TTC549 (cell line): ENCODE measurements around the gene BMX.
A peak's percentile ranks its signal among the peaks of the same experiment; 100 is the strongest.

Experiments
- FAIRE-seq: peaks from 2 replicates; lab custom pipeline; 2012; peaks lifted over from hg19 to GRCh38; lab: Jason Lieb, UNC

Gene BMX

GRCh38 chrX:15500497-15500966, at the start of gene BMX:
BMX (plus strand) TSS chrX:15500807; CDS start chrX:15508354, 7,547 bp downstream.
- FAIRE-seq = no peak

- no peak for FAIRE-seq
Measured at GRCh38 chrX:15451913-15452312, 48.7 kb upstream of the BMX start.

DNA sequence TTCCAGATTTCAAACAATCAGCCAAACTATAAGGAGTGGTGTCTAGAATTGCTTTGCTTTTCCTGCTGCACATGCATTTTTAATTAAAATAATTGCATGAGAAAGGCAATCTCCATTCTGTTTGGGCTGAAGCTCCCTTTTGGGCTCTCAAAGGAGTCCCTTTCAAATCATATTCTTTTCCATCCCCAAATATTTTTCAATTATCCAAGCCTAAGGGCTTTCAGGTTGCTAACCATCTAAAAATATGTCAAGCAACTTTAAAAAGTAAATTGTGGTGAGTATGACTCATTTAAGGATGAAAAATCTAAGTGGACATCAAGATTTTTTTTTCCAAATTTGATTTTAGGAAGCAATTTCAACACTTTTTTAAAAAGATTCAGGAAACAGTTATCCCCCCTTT, 35.9 kb upstream of the BMX start:
- FAIRE-seq = no peak

DNA sequence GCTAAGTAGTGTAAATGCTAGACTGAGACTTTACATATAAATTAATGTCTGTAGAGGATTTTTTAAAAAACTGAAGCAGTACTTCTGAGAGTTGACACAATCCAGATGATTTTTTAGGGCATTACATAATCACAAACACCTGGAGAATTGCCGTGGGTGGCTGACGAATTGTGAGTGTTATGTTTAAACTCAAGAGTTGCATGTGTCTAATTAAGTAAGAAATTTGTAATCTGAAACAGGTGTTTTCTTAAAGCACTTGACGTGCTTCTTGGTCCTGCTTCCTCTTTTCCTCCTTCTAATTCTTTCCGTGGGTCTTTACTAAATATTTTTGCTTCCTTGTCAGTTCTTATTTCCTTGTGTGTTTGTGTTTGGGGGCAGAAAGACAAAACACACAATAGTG, 35.3 kb upstream of the BMX start:
- FAIRE-seq = no peak

DNA sequence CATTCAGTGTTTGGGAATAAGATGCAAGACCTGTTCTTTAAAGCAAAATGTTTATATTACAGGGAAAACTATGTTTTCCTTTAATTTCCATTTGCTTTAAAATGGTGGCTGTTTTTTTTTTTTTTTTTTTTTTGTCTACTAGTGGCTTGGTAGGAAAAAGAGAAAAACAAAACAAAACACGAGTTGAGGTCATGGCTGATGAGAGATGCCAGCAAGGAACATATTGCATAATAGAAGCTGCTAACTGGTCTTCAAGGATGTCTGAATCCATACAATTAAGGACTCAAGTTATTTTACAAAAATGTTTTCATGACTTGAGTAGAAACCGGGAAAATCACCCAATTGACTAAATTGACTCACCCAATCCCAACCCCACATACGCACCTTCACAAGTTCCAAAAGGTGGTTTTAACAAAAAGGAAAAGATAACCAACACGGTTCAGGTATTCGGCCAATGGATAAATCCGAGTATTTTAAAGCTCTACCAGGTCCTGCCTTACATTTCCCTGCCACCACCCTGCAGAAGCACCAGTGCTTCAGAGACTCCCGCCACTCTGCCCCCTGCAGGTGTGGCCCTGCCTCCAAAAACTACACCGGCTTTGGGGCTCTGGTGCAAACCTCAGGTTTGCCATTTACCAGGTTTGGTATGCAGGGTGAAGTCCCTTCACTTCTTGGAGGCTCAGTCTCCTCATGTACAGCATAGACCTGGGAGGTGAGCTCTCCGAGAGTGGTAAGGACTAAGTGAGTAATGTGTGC, 34.5 kb upstream of the BMX start:
- no peak for FAIRE-seq

- FAIRE-seq = no peak
Measured at GRCh38 chrX:15468036-15468435, 32.6 kb upstream of the BMX start.

GRCh38 chrX:15469613-15470012, 31.0 kb upstream of the BMX start:
- no peak for FAIRE-seq

DNA sequence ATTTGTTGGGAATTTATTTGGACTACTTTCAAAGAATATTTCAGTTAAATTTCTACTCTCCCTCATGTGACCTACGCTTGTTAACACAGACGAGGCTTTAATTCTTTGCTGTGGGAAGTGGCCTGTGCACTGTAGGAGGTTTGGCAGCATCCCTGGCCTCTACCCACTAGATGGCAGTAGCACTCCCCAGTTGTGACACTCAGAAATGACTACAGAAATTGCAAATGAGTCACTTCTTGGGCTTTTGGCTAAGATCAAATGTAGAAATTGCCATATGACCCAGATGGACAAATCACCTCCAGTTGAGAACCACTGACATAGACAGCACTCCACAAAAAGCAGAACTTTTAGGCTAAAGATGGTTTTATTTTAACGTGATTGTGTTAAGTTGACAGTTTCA, 29.6 kb upstream of the BMX start:
- no peak for FAIRE-seq

DNA sequence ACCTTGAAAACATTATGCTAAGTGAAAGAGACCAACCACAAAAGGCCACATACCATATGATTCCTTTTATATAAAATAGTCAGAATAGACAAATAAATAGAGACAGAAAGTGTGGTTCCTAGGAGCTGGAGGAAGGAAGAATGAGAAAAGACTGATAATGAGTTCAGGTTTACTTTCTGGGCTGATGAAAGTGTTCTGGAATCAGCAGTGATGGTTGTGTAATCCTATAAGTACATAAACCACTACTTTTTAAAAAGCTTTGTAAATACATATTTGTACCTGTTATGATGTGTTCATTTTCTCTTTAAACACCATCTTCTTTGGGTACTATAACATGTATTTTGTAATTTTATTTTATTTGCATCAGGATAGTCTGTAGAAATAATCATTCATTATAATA, 28.1 kb upstream of the BMX start:
- no peak for FAIRE-seq

DNA sequence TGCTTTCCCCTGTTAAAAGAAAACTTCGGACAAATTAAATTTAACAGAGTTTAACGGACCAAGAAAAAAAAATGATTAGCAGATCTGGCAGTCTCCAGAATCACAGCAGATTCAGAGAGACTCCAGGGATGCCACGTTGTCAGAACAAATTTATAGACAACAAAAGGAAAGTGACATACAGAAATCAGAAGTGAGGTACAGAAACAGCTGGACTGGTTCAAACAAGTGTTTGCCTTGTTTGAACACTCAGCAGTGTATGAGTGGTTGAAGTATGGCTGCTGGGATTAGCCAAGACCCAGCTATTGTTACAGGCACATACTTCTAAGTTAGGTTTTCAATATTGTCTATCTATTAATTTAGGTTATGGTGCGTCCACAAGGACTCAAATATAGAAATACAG, 26.6 kb upstream of the BMX start:
- no peak for FAIRE-seq

DNA sequence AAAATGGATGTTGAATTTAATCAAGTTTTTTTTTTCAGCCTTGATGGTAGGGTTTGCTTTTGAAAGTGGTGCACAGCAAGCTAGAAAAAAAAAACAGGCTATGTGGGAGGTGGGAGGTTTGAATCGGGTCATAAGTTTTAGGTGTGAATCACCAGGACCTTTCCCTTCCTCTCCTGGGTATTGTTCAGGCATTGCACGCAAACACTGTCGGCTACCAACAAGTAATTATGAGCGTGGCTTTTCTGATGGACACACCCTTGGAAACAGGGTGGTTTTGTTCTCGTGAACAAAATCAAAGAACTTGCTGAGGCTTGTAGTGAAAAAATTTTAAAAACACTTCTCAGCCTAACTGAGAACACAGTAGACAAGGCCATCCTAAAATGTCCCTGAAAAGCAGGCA, 25.6 kb upstream of the BMX start:
- no peak for FAIRE-seq

DNA sequence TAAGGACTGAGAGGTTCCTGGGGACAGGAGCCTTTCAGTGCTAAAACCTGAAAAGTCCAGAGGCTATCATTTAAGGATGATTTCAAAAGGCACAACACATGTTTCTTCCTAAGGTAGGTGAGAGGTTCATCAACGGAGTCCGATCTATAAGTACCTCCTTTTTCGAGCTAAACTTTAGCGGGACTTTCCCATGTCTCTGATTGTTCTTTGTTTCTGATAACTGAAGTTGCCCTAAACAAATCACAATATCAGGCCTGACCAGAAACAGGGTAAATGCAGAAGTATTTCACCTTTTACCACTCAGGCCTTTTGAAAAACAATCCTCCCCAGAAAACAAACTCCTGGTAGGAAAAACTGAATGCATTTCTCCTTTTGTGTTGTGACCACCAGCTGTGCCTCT, 25.1 kb upstream of the BMX start:
- FAIRE-seq = no peak

DNA sequence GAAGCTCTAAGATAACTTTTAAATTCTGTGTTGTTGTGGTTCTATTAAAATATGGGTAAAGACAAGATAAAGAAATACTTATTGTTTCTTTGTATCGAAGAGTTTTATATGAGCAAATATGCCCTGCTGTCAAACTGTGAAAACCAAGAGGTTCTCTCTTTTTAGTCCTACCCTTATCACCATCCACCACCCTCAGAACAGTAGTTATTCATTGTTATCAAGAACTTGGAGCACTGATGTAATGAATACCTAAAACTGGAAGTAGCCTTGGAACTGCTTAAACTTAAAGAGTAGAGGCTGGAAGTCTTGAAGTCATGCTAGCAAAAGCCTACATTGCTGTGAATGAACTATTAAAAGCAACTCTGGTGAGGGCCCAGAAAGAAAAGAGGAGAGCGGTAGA, 16.7 kb upstream of the BMX start:
- no peak for FAIRE-seq

DNA sequence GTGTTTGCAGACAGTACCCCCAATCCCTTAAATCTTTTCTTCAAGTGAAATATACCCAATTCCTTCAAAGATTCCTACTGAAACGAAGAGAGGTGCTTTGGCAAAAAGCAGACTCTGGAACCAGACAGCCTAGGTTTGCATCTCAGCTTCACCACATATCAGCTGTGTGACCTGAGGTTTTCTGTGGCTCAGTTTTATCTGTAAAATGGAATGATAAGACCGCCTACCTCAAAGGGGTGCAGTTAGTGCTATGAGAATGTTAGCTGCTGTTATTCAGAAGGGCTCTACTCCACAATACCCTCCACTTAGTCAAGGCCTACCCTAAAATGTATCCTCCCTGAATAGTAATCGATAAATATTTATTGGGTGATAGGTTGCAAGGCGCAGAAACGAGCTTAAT, 8.1 kb upstream of the BMX start:
- FAIRE-seq = no peak

GRCh38 chrX:15493118-15493962, 7.3 kb upstream of the BMX start, which contains the start of gene PIR:
PIR (minus strand) TSS chrX:15493333; CDS start chrX:15491257, 2,076 bp downstream.
- FAIRE-seq = no peak

- no peak for FAIRE-seq
Measured at GRCh38 chrX:15495801-15496200, 4.8 kb upstream of the BMX start.

DNA sequence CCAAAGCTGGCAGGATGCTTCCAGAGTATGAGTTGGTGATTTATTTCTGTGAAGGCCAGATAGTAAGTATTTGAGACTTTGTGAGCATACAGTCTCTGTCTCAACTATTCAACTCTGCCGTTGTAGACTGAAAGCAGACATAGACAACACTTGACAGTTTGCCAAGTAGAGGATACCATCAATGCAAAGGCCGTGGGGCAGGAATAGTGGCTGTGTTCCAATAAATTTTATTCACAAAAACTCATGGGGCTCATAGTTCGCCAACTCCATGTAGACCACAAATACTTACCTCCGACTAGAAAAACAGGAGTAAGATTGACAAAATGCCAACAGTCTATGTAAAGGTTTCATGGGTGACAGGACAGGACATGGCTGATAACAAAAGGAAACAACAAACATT, 3.8 kb upstream of the BMX start:
- no peak for FAIRE-seq

DNA sequence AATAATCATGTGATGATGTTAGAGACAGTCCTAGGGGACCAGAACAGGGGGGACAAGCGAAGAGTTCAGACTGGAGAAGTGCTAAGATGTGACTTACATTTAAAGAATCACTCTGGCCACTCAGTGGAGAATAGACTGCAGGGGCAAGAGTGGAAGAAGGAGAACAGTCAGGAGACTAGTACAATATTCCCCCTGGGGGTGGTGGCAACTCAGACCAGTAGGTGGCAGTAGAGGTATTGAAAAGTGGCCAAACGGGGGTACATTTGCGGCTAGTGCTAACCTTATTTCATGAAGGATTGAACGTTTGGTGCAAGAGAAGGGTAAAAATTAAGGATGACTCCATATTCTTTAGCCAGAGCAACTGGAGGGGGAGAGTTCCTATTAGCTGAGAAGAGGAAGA, 2.7 kb upstream of the BMX start:
- FAIRE-seq = peak; percentile 43

DNA sequence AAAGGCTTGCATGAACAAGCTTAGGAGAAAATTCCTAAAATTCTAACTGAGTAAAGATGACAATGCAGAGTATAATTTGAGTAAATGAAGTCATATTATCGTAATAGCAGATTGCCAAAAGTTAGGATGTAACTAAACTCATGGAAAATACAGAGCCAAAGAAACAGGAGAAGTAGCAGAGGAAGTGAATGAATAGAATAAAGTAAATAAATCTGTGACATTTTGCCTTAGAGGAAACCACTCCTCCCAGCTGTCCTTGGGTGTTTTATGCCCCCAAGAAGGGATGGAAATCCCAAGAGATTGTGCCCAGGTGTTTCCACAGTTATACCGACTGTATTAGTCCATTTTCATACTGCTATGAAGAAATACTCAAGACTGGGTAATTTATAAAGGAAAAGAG, 1.9 kb upstream of the BMX start:
- FAIRE-seq = no peak

DNA sequence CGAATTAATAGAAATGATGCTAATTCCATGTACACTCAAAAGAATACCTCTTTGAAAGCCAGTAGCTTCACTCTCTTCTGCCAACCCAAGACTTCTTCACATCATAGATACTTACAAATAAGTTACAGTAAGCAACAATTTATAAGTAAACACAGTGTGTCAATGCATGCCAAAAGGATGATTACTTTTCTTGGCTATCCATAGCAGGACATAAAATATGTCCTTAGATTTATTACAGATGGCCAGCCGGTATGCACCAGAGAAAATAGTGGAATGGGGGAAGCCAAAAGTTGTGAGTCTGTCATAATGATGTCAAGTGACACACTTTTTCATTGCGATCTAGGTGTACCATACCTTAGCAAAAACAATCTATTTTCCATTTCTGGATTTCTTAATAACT, 631 bp upstream of the BMX start:
- no peak for FAIRE-seq

DNA sequence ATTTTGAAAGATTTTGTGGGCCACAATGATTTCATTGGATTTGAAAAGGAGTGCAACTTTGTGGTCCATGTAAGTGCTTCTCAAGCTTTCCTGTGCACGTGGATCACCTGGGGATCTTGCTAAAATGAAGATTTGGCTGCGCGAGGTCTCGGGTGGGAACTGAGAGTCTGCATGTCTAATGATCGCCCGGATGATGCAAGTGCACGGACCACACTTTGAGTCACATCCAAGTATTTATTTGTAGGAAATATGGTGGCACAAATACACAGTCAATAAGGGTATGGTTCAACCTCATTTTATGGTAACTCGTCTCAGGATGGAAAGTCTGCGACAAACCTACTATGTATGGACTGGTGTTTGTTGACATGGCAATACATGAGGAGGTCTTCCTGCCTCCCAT, 899 bp downstream of the BMX start:
- no peak for FAIRE-seq

DNA sequence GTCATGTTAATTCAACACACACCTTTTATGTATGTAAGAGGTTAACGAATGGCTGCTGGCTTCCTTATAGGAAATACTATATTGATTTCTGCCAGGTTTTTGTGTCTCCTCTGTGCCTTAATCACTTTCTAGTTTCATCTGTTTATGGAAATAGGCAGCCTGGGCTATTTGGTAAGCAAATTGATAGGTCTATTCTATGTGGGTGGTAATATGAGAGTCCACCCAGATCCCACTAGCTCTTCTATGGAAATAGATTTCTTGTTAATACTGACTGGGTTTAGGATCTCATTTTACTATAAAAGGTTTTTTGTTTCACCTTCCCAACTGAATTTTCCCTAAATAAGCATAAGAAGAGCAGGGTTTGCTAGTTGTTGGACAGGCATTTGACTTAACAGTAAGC, 4.1 kb downstream of the BMX start:
- FAIRE-seq = no peak

DNA sequence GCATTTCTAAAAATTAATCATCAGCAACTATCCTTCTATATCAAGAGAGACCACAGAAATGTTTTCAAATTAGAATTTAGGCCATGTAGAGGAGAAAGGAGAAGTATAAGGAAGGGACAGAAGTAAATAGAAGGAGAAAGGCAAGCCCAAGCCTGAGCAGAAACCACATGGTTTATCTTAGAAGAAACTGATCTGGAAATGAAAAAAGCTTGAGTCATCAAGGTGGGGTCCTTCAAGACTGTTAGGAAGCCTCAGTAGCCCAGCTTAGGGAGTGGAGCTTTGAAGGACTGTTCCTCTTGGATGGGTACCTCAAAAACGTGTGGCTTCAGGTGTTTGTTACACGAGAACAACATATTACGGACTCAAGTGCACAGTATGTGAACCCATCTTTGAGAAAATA, 4.5 kb downstream of the BMX start:
- no peak for FAIRE-seq

- no peak for FAIRE-seq
Measured at GRCh38 chrX:15507005-15507404, 6.4 kb downstream of the BMX start.
